ENCODE data around the gene HYAL4.
"Not testable (repeated sequence)": the region's sequence is repeated elsewhere in the genome, so short reads cannot be mapped to it uniquely, and the experiment has no call there.

Gene HYAL4

DNA sequence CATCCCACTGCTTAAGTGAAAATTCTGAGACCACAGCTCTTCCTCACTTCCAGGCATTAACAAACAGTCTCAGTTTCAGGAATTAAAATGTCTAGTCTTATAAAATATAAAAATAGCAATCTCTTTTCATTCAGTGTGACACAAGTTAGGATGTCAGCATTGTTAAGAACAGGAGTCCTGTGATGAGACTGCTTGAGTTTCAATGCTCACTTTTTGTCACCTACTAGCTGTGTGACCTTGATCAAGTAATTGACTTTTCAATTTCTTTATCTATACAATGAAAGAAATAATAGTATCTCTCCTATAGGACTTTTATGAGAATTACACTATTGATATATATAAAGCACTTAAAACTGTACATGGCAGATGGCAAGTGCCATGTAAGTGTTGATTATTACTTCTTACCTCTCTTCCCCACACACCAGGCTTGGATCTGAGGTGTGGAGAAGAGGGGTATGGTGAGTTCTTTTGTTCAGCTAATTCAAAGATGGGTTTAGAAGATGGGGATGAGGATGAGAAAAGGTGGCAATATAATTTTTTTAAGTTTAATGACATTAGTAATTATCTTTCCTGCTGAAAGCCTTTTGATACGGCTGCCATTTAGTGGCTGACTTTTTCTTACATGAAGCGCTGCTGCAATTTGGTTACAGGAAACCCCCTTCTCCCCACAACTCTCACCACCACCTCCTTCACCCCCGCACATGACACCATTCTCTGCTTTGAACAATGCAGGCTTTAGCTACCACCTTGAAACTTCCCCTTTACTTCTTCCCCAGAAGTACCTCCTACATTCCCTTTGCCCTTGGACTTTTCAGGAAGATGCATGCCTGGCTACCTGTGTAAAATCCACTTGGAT is 20.8 kb upstream of the HYAL4 start:
- TF ChIP-seq, protein P1, sequence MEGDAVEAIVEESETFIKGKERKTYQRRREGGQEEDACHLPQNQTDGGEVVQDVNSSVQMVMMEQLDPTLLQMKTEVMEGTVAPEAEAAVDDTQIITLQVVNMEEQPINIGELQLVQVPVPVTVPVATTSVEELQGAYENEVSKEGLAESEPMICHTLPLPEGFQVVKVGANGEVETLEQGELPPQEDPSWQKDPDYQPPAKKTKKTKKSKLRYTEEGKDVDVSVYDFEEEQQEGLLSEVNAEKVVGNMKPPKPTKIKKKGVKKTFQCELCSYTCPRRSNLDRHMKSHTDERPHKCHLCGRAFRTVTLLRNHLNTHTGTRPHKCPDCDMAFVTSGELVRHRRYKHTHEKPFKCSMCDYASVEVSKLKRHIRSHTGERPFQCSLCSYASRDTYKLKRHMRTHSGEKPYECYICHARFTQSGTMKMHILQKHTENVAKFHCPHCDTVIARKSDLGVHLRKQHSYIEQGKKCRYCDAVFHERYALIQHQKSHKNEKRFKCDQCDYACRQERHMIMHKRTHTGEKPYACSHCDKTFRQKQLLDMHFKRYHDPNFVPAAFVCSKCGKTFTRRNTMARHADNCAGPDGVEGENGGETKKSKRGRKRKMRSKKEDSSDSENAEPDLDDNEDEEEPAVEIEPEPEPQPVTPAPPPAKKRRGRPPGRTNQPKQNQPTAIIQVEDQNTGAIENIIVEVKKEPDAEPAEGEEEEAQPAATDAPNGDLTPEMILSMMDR (IDR thresholded peaks at IDR 0.05; ENCODE audit: insufficient read depth, missing control alignments) = no peak
- DNase-seq (ENCODE audit: insufficient read length, low spot score) (no peak), FAIRE-seq (no peak)

DNA sequence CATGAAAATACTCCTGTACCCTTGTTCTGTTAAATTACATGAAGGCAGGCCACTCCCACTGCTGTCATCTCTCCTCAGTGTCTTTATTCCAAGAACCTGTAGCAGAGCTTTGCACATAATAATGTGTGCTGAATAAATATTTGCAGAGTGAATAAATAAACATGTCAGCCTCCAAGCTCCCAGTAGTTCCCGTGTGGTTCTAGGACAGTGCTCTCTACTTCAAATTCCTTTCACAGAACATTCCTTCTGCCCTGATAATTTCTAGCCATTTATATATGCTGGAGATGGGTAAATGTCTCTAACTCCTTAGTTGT is 20.3 kb upstream of the HYAL4 start:
- DNase-seq (ENCODE audit: insufficient read length, low spot score) (no peak), FAIRE-seq (no peak)
- TF ChIP-seq, protein P1 (IDR thresholded peaks at IDR 0.05; ENCODE audit: insufficient read depth, missing control alignments) = no peak

DNA sequence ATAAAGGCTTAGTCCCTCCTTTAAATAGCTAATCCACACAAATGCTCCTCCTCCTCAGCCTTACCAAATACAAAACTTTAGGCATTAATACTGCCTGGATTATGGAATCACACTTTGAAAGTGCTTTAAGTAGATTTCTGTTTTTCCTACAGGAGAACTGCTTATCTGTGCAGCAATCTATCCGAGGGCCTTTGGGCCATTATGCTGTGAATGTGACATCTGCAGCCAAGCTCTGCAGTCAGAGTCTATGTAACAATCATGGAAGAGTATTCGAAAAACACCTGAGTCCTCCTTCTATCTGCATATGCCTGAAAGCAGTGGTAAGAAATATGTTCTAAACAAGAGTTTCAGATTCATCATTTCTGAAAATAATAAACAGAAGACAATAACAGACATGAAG is 16.2 kb upstream of the HYAL4 start:
- FAIRE-seq = peak; percentile 32
- TF ChIP-seq, protein P1 (IDR thresholded peaks at IDR 0.05; ENCODE audit: insufficient read depth, missing control alignments) = no peak

DNA sequence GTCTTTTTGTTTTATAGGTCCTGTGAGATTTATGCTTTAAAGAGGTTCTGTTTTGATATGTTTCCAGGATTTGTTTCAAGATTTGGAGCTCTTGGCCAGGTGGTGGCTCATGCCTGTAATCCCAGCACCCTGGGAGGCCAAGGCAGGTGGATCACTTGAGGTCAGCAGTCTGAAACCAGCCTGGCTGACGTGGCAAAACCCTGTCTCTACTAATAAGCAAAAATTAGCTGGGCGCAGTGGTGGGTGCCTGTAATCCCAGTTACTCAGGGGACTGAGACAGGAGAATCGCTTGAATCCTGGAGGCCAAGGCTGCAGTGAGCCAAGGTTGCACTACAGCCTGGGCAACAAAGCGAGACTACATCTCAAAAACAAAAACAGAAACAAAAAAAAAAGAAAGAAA is 8.3 kb upstream of the HYAL4 start:
- TF ChIP-seq, protein P1 (IDR thresholded peaks at IDR 0.05; ENCODE audit: insufficient read depth, missing control alignments) = no peak
- no peak for DNase-seq (ENCODE audit: insufficient read length, low spot score)
- no peak for FAIRE-seq

More for the DNA sequence above, 16.2 kb upstream of the HYAL4 start:
- no peak for DNase-seq (ENCODE audit: insufficient read length, low spot score)

DNA sequence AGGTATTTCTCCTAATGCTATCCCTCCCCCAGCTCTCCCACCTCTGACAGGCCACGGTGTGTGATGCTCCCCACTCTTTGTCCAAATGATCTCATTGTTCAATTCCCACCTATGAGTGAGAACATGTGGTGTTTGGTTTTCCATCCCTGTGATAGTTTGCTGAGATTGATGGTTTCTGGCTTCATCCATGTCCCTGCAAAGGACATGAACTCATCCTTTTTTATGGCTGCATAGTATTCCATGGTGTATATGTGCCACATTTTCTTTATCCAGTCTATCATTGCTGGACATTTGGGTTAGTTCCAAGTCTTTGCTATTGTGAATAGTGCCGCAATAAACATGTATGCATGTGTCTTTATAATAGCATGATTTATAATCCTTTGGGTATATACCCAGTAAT is 5.9 kb upstream of the HYAL4 start:
- FAIRE-seq; DNase-seq (ENCODE audit: insufficient read length, low spot score): not testable (repeated sequence)

DNA sequence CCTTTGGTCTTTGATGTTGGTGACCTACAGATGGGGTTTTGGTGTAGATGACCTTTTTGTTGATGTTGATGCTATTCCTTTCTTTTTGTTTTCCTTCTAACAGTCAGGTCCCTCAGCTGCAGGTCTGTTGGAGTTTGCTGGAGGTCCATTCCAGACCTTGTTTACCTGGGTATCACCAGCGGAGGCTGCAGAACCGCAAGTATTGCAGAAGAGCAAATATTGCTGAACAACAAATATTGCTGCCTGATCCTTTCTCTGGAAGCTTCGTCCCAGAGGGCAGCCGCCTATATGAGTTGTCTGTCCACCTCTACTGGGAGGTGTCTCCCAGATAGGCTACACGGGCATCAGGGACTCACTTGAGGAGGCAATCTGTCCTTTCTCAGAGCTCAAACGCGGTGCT is 827 bp upstream of the HYAL4 start:
- not testable (repeated sequence) for FAIRE-seq; DNase-seq (ENCODE audit: insufficient read length, low spot score)

DNA sequence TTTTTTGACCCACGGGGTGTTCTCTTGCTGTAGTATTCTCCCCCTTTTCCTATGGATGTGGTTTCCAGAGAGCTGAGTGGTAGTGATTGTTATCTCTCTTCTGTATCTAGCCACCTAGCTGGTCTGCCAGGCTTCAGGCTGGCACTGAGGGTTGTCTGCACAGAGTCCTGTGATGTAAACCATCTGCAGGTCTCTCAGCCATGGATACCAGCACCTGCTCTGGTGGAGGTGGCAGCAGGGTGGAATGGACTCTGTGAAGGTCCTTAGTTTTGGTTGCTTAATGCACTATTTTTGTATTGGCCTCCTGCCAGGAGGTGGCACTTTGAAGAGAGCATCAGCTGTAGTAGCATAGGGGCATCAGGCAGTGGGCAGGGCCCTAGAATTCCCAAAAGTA is 851 bp downstream of the HYAL4 start:
- DNase-seq (ENCODE audit: insufficient read length, low spot score) (no peak), FAIRE-seq (no peak)
- TF ChIP-seq, protein P1 (IDR thresholded peaks at IDR 0.05; ENCODE audit: insufficient read depth, missing control alignments) = no peak

DNA sequence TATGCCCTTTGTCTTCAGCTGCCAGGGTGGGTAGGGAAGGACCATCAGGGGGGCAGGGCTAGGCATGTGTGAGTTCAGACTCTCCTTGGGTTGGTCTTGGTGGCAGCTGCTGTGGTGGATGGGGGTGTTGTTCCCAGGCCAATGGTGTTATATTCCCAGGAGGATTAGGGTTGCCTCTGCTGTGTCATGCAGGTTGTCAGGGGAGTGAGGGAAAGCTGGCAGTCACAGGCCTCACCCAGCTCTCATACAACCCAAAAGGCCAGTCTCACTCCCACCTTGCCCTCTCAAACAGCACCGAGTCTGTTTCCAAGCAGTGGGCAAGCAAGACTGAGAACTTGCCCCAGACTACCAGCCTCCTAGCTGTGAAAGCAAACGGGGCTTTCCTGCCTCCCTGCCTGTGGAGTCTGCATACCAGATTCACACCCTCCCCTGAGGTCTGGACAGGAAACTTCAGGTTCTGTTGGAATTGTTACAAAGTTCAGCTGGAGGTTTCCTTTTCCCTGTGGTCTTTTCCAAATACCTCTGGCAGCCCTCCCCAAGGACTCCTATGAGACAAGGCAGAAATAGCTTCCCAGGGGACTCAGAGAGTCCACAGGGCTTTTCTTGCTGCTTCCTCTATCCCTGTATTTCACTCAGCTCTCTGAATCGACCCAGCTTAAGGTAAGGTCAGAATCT is 1.4 kb downstream of the HYAL4 start:
- TF ChIP-seq, protein P1 (IDR thresholded peaks at IDR 0.05; ENCODE audit: insufficient read depth, missing control alignments) = no peak
- FAIRE-seq (no peak), DNase-seq (ENCODE audit: insufficient read length, low spot score) (no peak)
